GM12878 (cell line): ENCODE data around the gene SLC1A7. TPM values are rescaled to one million over a fixed set of nuclear protein-coding genes. Genes with fewer than 3 reads are reported as not detected.
"Not testable (repeated sequence)": the region's sequence is repeated elsewhere in the genome, so short reads cannot be mapped to it uniquely, and the experiment has no call there.

Source experiments
- ATAC-seq: fragments of 200-7000 bp; cut with Tn5 transposase; 3 replicates; pipeline ENCODE4 v1.9.1; 2020; ENCODE audit warnings: mild to moderate bottlenecking, moderate library complexity
- BruUV-seq: library from RNA; stranded (reverse); fragments of 400-500 nt; replicated peaks from 2 replicates; lab custom pipeline; 2021; lab: Mats Ljungman, UMichigan
- CTCF ChIA-PET: fragments of 300-600 bp; sonication (Branson Sonifier 250); formaldehyde crosslinking; extraction: SDS; loops from one replicate; lab custom pipeline; 2021; ENCODE audit warnings: inconsistent platforms; lab: Yijun Ruan, JAX
- POLR2A ChIA-PET: fragments of 350-600 bp; formaldehyde crosslinking; extraction: SDS; loops from one replicate; lab custom pipeline; 2021; ENCODE audit warnings: inconsistent platforms; lab: Charles Lee
- RAD21 ChIA-PET: fragments of 300-600 bp; sonication (Branson Sonifier 250); formaldehyde crosslinking; loops from one replicate; lab custom pipeline; 2023; ENCODE audit warnings: antibody characterized with exemption; ENCODE audit not compliant: unreplicated experiment; lab: Charles Lee
- SMC1A ChIA-PET: fragments of 300-600 bp; sonication (Branson Sonifier 250); formaldehyde crosslinking; loops from one replicate; lab custom pipeline; 2023; ENCODE audit not compliant: unreplicated experiment, uncharacterized antibody; lab: Charles Lee
- DNase-seq: peaks from one replicate; pipeline ENCODE4 v3.0.0-alpha.2; 2011; ENCODE audit warnings: low read depth, low spot score
- FAIRE-seq: peaks from 3 replicates; lab custom pipeline; 2011; peaks lifted over from hg19 to GRCh38; lab: Jason Lieb, UNC
- H2AFZ ChIP-seq: 2 replicates; pipeline ENCODE4 v1.6.0; 2011; ENCODE audit warnings: low read depth, low read length, control low read depth; ENCODE audit not compliant: control insufficient read depth
- H3K27ac ChIP-seq: 2 replicates; pipeline ENCODE4 v1.5.1; 2011; ENCODE audit warnings: control low read depth; ENCODE audit not compliant: control insufficient read depth, insufficient read depth
- H3K27me3 ChIP-seq, 2 experiments: replicated peaks in 1 of 2; 2 replicates each; pipeline versions ENCODE4 v1.6.0 to v1.6.1; 2011; ENCODE audit warnings: low read length in 1 of 2; ENCODE audit not compliant: control insufficient read depth in 2 of 2, insufficient read depth in 2 of 2
- H3K36me3 ChIP-seq, 2 experiments: 2 replicates each; pipeline ENCODE4 v1.5.1; 2011; ENCODE audit warnings: low read length in 1 of 2; ENCODE audit not compliant: control insufficient read depth in 2 of 2, insufficient read depth in 2 of 2
- H3K4me1 ChIP-seq: 2 replicates; pipeline ENCODE4 v1.6.1; 2011; ENCODE audit warnings: mild to moderate bottlenecking, low read length, moderate library complexity, mixed read lengths; ENCODE audit not compliant: control insufficient read depth, insufficient read depth
- H3K4me2 ChIP-seq: 2 replicates; pipeline ENCODE4 v1.6.0; 2011; ENCODE audit warnings: control low read depth; ENCODE audit not compliant: control insufficient read depth, insufficient read depth
- H3K4me3 ChIP-seq: fragments of 200-600 bp; sonication (generic); 2 replicates; pipeline ENCODE4 v1.5.1; 2016
- H3K79me2 ChIP-seq: 2 replicates; pipeline ENCODE4 v1.6.0; 2011; ENCODE audit warnings: low read length; ENCODE audit not compliant: control insufficient read depth, insufficient read depth
- H3K9ac ChIP-seq: 2 replicates; pipeline ENCODE4 v1.8.0; 2011; ENCODE audit warnings: low read length, control low read depth, mixed read lengths; ENCODE audit not compliant: control insufficient read depth, insufficient read depth
- H3K9me3 ChIP-seq: replicated peaks from 3 replicates; pipeline ENCODE4 v1.5.1; 2011; ENCODE audit warnings: mild to moderate bottlenecking, low read length; ENCODE audit not compliant: control insufficient read depth, insufficient read depth
- H4K20me1 ChIP-seq: 2 replicates; pipeline ENCODE4 v1.6.0; 2011; ENCODE audit not compliant: control insufficient read depth, insufficient read depth
- BCL11A ChIP-seq: IDR thresholded peaks from 2 replicates; pipeline ENCODE4 v1.6.1; 2011; ENCODE audit warnings: low read depth, low read length
- CHD1 ChIP-seq: IDR thresholded peaks from 2 replicates; pipeline ENCODE4 v1.6.1; 2012; ENCODE audit warnings: low read depth, low read length, improper control_type of control experiment
- CREM ChIP-seq: IDR thresholded peaks from 2 replicates; pipeline ENCODE4 v1.6.1; 2014; ENCODE audit warnings: antibody characterized with exemption, low read depth
- GABPA ChIP-seq: IDR thresholded peaks from 2 replicates; pipeline ENCODE4 v1.6.1; 2014; ENCODE audit warnings: antibody characterized with exemption, low read depth, mild to moderate bottlenecking, inconsistent platforms
- MEF2A ChIP-seq: IDR thresholded peaks from 2 replicates; pipeline ENCODE4 v1.6.1; 2011; ENCODE audit warnings: low read depth, mild to moderate bottlenecking, low read length, moderate library complexity; ENCODE audit not compliant: insufficient read depth
- MLLT1 ChIP-seq: fragments of 450-650 bp; IDR thresholded peaks from 2 replicates; pipeline ENCODE4 v1.6.1; 2016; ENCODE audit warnings: mild to moderate bottlenecking
- NBN ChIP-seq: fragments of 450-650 bp; IDR thresholded peaks from 2 replicates; pipeline ENCODE4 v1.6.1; 2016
- POLR2A ChIP-seq: IDR thresholded peaks from 2 replicates; pipeline ENCODE4 v1.6.1; 2011; ENCODE audit warnings: low read depth, mild to moderate bottlenecking, low read length
- POLR2AphosphoS5 ChIP-seq: IDR thresholded peaks from 2 replicates; pipeline ENCODE4 v1.6.1; 2011; ENCODE audit warnings: mild to moderate bottlenecking, low read length, inconsistent platforms
- RELB ChIP-seq: fragments of 450-650 bp; IDR thresholded peaks from 2 replicates; pipeline ENCODE4 v1.6.1; 2017; ENCODE audit warnings: low read depth, mild to moderate bottlenecking, moderate library complexity
- SMC3 ChIP-seq: IDR thresholded peaks from 2 replicates; pipeline ENCODE4 v1.6.1; 2011; ENCODE audit warnings: low read length, improper control_type of control experiment, borderline replicate concordance
- SUPT20H ChIP-seq: IDR thresholded peaks from 2 replicates; pipeline ENCODE4 v1.6.1; 2011; ENCODE audit warnings: low read depth, mild to moderate bottlenecking, low read length, moderate library complexity, borderline replicate concordance; ENCODE audit not compliant: control insufficient read depth
- TCF12 ChIP-seq: IDR thresholded peaks from 2 replicates; pipeline ENCODE4 v1.6.1; 2011; ENCODE audit warnings: low read depth, mild to moderate bottlenecking, low read length
- YBX1 ChIP-seq: fragments of 450-650 bp; IDR thresholded peaks from 2 replicates; pipeline ENCODE4 v1.6.1; 2016; ENCODE audit warnings: antibody characterized with exemption
- ZNF24 ChIP-seq: fragments of 450-650 bp; IDR thresholded peaks from 2 replicates; pipeline ENCODE4 v1.6.1; 2017; ENCODE audit warnings: antibody characterized with exemption, mild to moderate bottlenecking
- WGBS: methylation state at CpG from one replicate; pipeline ENCODE4 v1.1.6; 2016; ENCODE audit warnings: low lambda C conversion rate; ENCODE audit not compliant: insufficient replicate concordance, insufficient coverage; ENCODE audit errors: missing lambda C conversion rate; 5-methylcytosine and 5-hydroxymethylcytosine counted together
- in situ Hi-C: fragments of 300-500 bp; cut with MboI; formaldehyde crosslinking; loops from 9 replicates; pipeline ENCODE4 v1.14.3; 2018; ENCODE audit warnings: mixed read lengths
- intact Hi-C: fragments of 100-400 bp; cut with micrococcal nuclease; formaldehyde crosslinking; loops from one replicate; pipeline ENCODE4 v1.14.2; 2022; ENCODE audit not compliant: unreplicated experiment
- polyA plus RNA-seq, 11 experiments: library from polyadenylated mRNA; depleted of rRNA in 4 of 11; unstranded in 6 of 11; stranded (reverse) in 5 of 11; fragments of >200 nt; fragmentation: Nextera tagmentation in 4 of 11; fragmentation: Illumina TruSeq in 1 of 11; extraction: Ambion mirVana in 4 of 11; extraction: Trizol in 1 of 11; gene quantifications; 1 replicate in 1 of 11; 2 replicates in 10 of 11; pipeline versions ENCODE4 v1.2.1 to v1.2.3, GENCODE V29; 2011 to 2016; ENCODE audit warnings: inconsistent platforms in 2 of 11, missing spikeins in 2 of 11, low read depth in 1 of 11
- total RNA-seq, 4 experiments: library from RNA; depleted of rRNA in 3 of 4; stranded (reverse); fragments of >200 nt in 3 of 4; fragmentation: Illumina TruSeq in 1 of 4; extraction: Trizol in 1 of 4; gene quantifications; 2 replicates each; pipeline versions ENCODE4 v1.2.1 to v1.2.3, GENCODE V29; 2013 to 2021

SLC1A7 gene
- total and polyA plus RNA-seq, 10 of the 15 experiments (the other 5 are each of a cell fraction or from before 2014, with no cell fraction given): not detected

GRCh38 chr1:53186533-53186932, 44.1 kb upstream of the SLC1A7 start:
- no TSS peak for BruUV-seq
- H3K4me3 ChIP-seq: no peak overlapping the region
- H3K36me3 ChIP-seq: no peaks in the 10 kb centered on the region
- SMC1A ChIA-PET: interaction anchor here (1.0 to 1.4 kb wide), 3 partner anchors 15 to 344 kb away, joined by 3 read pairs; partner anchors contain the start of gene ZYG11A
- whole genome bisulfite sequencing: 22% methylated on average over 3 of the region's 3 CpGs
- H3K9me3 ChIP-seq: no peaks in the 10 kb centered on the region; the same call in 2 of the 3 replicates
- TF ChIP-seq SMC3 (no peak), ZNF24 (no peak), BCL11A (no peak), RELB (no peak), POLR2A (no peak), CREM (no peak), CHD1 (no peak), POLR2AphosphoS5 (no peak), MLLT1 (no peak), GABPA (no peak), YBX1 (no peak), NBN (no peak), MEF2A (no peak), SUPT20H (no peak), TCF12 (no peak)
- TF ChIP-seq, all 136 proteins: peak for 0
- CTCF ChIA-PET: interaction anchor here (0.9 to 2.0 kb wide), 8 partner anchors 9 to 265 kb away, joined by 3 to 8 read pairs (median 4); partner anchors contain the start of gene ECHDC2
- ATAC-seq (no peak), DNase-seq (no peak), FAIRE-seq (no peak)
- Histone ChIP-seq H3K4me1 (no peaks in the 10 kb centered on the region), H2AFZ (no peak overlapping the region), H4K20me1 (no peaks in the 10 kb centered on the region), H3K27me3 (no peaks in the 10 kb centered on the region; a peak in 2 of 4 replicates), H3K79me2 (no peaks in the 10 kb centered on the region), H3K27ac (no peak overlapping the region), H3K4me2 (no peak overlapping the region), H3K9ac (no peak overlapping the region)
- intact Hi-C loops (no loop called here), in situ Hi-C loops (loop anchor here (5.0 to 25.0 kb wide), 2 partner anchors 274 to 484 kb away; partner anchors contain the start of gene ECHDC2)
- POLR2A ChIA-PET: interaction anchor here (0.6 kb wide), 1 partner anchor 26 kb away, joined by 4 read pairs; no protein-coding TSS in a partner anchor
- RAD21 ChIA-PET: no interaction called here

GRCh38 chr1:53185955-53186297, 43.5 kb upstream of the SLC1A7 start:
- H3K4me3 ChIP-seq, H3K9me3 ChIP-seq, H3K36me3 ChIP-seq, H2AFZ ChIP-seq, BruUV-seq, H4K20me1 ChIP-seq, H3K27me3 ChIP-seq, H3K4me1 ChIP-seq, H3K4me2 ChIP-seq, intact Hi-C loops, POLR2A ChIA-PET, DNase-seq, ATAC-seq, H3K79me2 ChIP-seq, FAIRE-seq, H3K27ac ChIP-seq, H3K9ac ChIP-seq: not testable (repeated sequence)
- ChIA-PET CTCF (interaction anchor here (1.0 to 2.0 kb wide), 8 partner anchors 9 to 280 kb away, joined by 3 to 8 read pairs (median 4); partner anchors contain the start of gene ECHDC2), RAD21 (interaction anchor here (1.0 kb wide), 1 partner anchor 9 kb away, joined by 5 read pairs; no protein-coding TSS in a partner anchor), SMC1A (interaction anchor here (1.1 to 1.4 kb wide), 2 partner anchors 204 to 344 kb away, joined by 3 read pairs; partner anchors contain the start of gene ZYG11A)
- in situ Hi-C loops: loop anchor here (5.0 to 25.0 kb wide), 2 partner anchors 274 to 484 kb away; partner anchors contain the start of gene ECHDC2
- WGBS: 0% methylated on average over 2 of the region's 2 CpGs
